Measurements from ENCODE around the gene ZNF530. TPM values are rescaled to one million over a fixed set of nuclear protein-coding genes. Genes with fewer than 3 reads are reported as not detected.

The ZNF530 gene
- total and polyA plus RNA-seq, 11 donors = 2.7 to 8.7 (median 4.9) TPM

- peaks cover 4 to 100% (median 93%) of the 10 kb centered on the region in 12 donors for H3K9me3 ChIP-seq
- intact Hi-C loops (cut with DNase I) = no loop called here
- H3K27ac ChIP-seq = no peak overlapping the region
- no peak for ATAC-seq
- H3K4me1 ChIP-seq = peaks cover 0 to 26% (median 0%) of the 10 kb centered on the region in 12 donors
- H3K4me3 ChIP-seq = no peak overlapping the region
- H3K27me3 ChIP-seq = no peaks in the 10 kb centered on the region
- TF ChIP-seq CTCF (IDR thresholded peaks at IDR 0.05) (no peak), POLR2A (IDR thresholded peaks at IDR 0.05) (no peak)
- 96 to 98% (median 98%) methylated on average over 10 of the region's 10 CpGs for WGBS, 4 donors
- peaks cover 8 to 96% (median 68%) of the 10 kb centered on the region in 9 donors for H3K36me3 ChIP-seq
- no peak for DNase-seq
Measured at GRCh38 chr19:57620673-57621348, 21.1 kb downstream of the ZNF530 start.

GRCh38 chr19:57623091-57623490 is 23.4 kb downstream of the ZNF530 start:
- no peak overlapping the region for H3K27ac ChIP-seq
- no peaks in the 10 kb centered on the region for H3K27me3 ChIP-seq
- H3K4me1 ChIP-seq = peaks cover 0 to 7% (median 0%) of the 10 kb centered on the region in 12 donors
- TF ChIP-seq CTCF (IDR thresholded peaks at IDR 0.05) (no peak), POLR2A (IDR thresholded peaks at IDR 0.05) (no peak)
- peaks cover 8 to 73% (median 50%) of the 10 kb centered on the region in 9 donors for H3K36me3 ChIP-seq
- intact Hi-C loops (cut with DNase I) = no loop called here
- no peak for DNase-seq
- ATAC-seq = no peak
- H3K4me3 ChIP-seq = no peak overlapping the region
- peaks cover 4 to 100% (median 90%) of the 10 kb centered on the region in 12 donors for H3K9me3 ChIP-seq

- intact Hi-C loops (cut with DNase I) = loop anchor here in 3 of 10 donors (1.0 to 2.0 kb wide), 3 partner anchors 18 to 48 kb away; partner anchors contain the start of genes ZNF551 (in 2 of the 3) and ZNF134 (in 1 of the 3)
- Histone ChIP-seq H3K27ac (peak within 1 kb of the TSS in 11 of 12 donors; percentile 77 to 92 (median 85)), H3K4me3 (peak within 1 kb of the TSS; percentile 68 to 93 (median 86)), H3K27me3 (no peaks in the 10 kb centered on the region), H3K9me3 (peaks cover 0 to 52% (median 27%) of the 10 kb centered on the region in 12 donors), H3K36me3 (peaks cover 4 to 48% (median 33%) of the 10 kb centered on the region in 9 donors), H3K4me1 (peaks cover 0 to 16% (median 12%) of the 10 kb centered on the region in 12 donors)
- DNase-seq = peak; percentile 94 to 97 (median 94)
- 1 to 3% (median 1%) methylated on average over 17 to 59 of the region's 59 CpGs for WGBS, 4 donors
- TF ChIP-seq POLR2A (IDR thresholded peaks at IDR 0.05) = peak in 1 of 2 donors; percentile 59
- peak in 2 of 12 donors; percentile 24 to 25 for TF ChIP-seq CTCF (IDR thresholded peaks at IDR 0.05)
- ATAC-seq = peak; percentile 100
Measured at GRCh38 chr19:57632987-57633831, 33.5 kb downstream of the ZNF530 start, which contains the start of gene ZNF211. Gene ZNF211, plus strand, starts transcription at chr19:57633168. Its CDS starts 179 bp downstream, at chr19:57633347.

- intact Hi-C loops (cut with DNase I) = loop anchor here in 3 of 10 donors (1.0 to 2.0 kb wide), 3 partner anchors 19 to 48 kb away; partner anchors contain the start of genes ZNF551 (in 2 of the 3) and ZNF134 (in 1 of the 3)
- peaks cover 4 to 54% (median 37%) of the 10 kb centered on the region in 9 donors for H3K36me3 ChIP-seq
- no peaks in the 10 kb centered on the region for H3K27me3 ChIP-seq
- 31 to 46% (median 37%) methylated on average over 6 of the region's 6 CpGs for WGBS, 4 donors
- H3K27ac ChIP-seq = peak overlapping the region in 9 of 12 donors; percentile 78 to 92 (median 85)
- DNase-seq (no peak), ATAC-seq (peak in 2 of 4 donors; percentile 13 to 51)
- H3K9me3 ChIP-seq = peaks cover 0 to 52% (median 30%) of the 10 kb centered on the region in 12 donors
- H3K4me1 ChIP-seq = peaks cover 0 to 16% (median 12%) of the 10 kb centered on the region in 12 donors
- TF ChIP-seq CTCF (IDR thresholded peaks at IDR 0.05) (no peak), POLR2A (IDR thresholded peaks at IDR 0.05) (no peak)
- H3K4me3 ChIP-seq = peak overlapping the region; percentile 68 to 93 (median 86)
Measured at GRCh38 chr19:57633832-57634131, 34.1 kb downstream of the ZNF530 start.
